Occipital lobe (tissue), 2 donors: ENCODE measurements around the gene MEIS3. TPM values are rescaled to one million over a fixed set of nuclear protein-coding genes. Genes with fewer than 3 reads are reported as not detected.

Experiments used
- DNase-seq: peaks from one replicate; lab custom pipeline; 2025; lab: John Stamatoyannopoulos, UW
- total RNA-seq: library from RNA; depleted of rRNA; stranded (reverse); fragments of >200 nt; gene quantifications from one replicate; pipeline ENCODE4 v1.2.3, GENCODE V29; 2014

The MEIS3 gene
- 74.6 TPM for total RNA-seq

- DNase-seq, result no peak
Measured at GRCh38 chr19:47419030-47419783, at the start of gene MEIS3. MEIS3 (minus strand) TSS chr19:47419527; CDS start chr19:47419081, 446 bp downstream.

DNA sequence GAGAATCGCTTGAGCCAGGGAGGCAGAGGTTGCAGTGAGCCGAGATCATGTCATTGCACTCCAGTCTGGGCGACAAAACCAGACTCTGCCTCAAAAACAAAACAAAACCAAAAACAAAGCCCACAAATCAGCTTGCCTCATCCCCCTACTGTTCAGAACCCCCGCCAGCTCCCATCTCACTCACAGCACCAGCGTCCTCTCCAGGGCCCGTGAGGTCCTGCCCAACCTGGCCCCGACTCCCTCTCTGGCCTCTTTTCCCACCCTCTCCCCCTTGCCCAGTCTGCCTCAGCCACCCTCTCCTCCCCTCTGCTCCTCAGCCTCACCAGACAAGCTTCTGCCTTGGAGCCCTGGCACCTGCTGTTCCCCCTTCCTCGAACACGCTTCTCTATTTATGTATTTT, 48.6 kb upstream of the MEIS3 start:
- DNase-seq, result no peak

DNA sequence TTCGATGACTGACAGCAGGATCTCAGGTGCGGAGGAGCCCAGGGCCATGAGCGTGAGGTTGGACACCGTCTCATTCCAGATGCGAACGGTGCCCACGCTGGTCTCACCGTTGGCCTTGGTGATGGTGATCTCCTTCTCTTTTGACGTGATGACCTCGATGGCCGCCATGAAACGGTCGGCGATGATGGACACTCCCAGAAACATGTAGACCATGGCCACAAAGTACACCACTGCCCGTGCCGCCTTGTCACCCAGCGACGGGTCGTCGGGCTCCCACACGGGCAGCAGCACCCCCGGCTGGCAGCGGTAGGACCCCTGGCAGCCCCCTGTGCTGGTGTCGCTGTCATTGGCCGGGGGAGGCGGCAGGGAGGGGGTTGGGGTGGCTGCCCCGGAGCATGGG, 46.6 kb upstream of the MEIS3 start:
- no peak for DNase-seq

DNA sequence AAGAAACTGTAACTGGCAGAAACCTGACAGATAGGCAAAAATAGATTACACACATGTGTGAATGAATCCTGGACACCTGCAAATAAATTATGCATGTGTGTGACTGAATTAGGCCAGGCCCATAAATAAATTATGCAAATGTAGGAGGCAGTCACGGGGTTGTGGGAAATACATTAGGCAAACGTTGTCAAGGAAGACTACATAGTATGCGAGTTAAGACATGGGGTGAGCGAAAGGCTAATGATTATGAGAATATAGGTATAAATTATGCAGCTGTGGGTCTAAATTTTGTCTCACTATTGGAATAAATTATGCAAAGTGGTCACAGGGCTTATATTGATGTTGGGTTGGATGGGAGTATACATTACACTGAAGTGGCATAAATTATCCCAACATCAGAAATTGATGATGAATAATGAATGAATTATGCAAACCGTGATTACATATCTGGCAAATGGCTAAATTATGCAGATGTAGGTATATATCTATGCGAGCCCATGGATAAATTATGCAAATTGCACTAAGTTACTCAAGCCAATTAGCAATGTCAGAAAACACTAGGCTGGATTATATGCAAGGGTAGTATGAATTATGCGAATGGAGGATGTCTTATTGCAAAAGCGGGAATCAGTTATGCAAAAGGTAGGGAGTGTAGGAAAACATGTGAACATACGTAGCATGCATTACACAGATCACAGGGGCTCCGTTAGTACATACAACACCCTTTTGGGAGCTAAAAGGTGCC, 45.5 kb upstream of the MEIS3 start:
- DNase-seq, result no peak

- no peak for DNase-seq
Measured at GRCh38 chr19:47461876-47462275, 42.5 kb upstream of the MEIS3 start.

- DNase-seq, result no peak
Measured at GRCh38 chr19:47459477-47459876, 40.1 kb upstream of the MEIS3 start.

GRCh38 chr19:47458672-47459071, 39.3 kb upstream of the MEIS3 start:
- DNase-seq, result no peak

DNA sequence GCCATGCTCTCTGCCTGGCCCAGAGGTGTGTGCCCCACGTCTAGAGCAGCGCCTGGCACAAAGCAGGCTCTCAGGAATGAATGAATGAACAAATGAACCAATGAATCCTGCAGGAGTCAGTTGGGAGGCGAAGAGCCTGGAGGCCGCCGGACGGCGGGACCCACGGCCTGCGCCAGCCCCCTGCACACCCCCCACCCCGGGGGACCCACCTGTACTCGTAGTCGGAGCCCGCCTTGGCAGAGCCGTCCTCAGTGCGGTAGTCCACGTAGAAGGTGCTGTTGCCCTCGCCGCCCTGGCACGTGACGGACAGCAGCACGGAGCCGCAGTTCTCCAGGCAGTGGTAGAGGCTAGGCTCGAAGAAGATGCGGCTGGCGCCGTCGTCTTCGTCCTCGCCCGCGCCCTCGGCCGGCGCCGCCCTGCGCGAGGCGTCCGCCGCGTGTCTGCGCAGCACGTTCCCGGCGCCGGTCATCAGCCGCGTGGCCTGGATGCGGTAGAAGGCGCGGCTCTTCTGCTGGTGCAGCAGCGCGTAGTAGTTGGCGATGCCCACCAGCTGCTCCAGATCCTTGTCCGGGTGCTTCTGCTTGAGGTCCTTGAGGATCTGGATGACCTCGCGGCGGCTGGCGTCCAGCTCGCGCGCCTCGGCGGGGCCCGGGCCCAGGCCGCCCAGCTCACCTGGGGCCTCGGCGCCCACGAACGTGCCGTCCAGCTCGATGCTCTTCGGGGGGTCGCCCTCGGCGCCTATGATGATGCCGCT, 37.6 kb upstream of the MEIS3 start:
- no peak for DNase-seq

DNA sequence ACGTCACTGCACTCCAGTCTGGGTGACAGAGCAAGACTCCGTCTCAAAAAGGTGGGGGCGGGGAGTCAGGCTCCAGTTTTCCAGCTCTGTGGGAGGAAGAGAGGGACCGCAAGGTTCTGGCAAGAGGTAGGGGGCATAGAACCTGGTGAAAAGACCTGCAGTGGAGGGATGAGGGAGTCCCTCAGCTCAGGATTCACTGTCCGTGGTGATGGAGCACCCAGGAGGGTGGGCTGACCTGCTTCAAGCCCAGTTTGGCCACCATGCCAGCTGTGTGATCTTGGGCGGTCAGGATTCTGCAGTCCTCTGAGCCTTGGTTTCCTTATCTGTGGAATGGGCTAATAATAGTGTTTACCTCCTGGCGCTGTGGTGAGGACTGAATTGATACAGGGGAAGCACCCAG, 31.2 kb upstream of the MEIS3 start:
- DNase-seq, result no peak

GRCh38 chr19:47448360-47448727, 29.0 kb upstream of the MEIS3 start:
- DNase-seq, result no peak

GRCh38 chr19:47447470-47448359, 28.4 kb upstream of the MEIS3 start:
- DNase-seq, result peak; percentile 52

DNA sequence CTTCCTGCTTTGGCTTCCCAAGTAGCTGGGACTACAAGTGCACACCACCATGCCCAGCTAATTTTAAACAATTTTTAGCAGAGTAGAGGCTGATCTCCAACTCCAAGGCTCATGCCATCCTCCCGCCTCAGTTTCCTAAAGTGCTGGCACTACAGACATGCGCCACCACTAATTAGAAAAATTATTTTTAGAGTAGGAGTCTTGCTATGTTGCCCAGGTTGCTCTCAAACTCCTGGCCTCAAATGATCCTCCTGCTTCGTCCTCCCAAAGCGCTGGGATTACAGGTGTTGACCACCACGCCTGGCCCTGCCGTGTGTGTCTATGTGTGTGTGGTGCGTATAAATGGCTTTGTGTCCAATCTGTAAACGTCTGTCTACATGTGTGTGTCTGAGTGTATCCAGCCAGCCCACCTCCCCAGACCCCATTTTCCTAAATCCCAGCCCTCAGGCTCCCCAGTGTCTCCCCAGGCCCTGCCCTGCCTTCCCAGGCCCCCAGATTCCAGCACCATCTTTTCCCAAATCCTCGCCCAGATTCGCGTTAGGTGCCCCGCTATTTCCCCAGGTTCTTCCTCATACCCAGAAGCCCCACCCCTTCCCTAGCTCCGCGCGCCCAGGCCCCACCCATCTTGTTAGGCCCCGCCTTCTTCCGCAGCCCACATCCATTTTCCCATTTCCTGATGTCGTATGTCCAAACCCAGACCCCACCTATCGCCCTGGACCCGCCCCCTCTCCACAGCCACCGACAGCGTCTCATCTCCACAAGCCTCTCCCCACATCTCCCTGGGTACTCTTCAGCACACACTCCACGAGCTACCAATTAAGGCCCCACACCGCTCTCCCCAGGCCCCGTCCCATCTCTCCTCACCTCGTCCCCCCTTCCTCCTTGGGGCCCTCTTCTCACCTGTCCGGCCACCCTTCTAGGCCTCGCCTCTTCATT, 27.5 kb upstream of the MEIS3 start:
- no peak for DNase-seq

DNA sequence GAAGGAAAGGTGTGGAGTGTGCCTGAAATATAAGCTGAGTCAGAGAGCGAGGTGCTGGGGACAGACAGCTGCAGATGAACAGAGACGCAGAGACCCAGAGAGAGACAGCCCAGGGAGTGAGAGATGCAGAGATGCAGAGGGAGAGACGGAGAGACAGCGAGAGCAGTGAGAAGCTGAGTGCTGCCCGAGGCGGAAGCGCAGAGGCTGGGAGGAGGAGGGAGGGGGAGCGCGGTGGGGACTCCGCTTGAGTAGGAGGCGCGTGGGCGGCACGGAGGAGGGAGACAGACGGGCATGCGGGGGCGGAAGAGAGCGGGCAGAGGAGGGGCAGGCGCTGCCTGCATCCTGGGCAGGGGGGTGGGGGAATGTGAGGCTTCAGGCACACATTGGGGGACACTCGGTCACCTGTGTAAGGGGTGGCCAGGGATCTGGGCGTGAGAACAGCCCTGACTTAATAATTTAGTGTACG, 26.6 kb upstream of the MEIS3 start:
- DNase-seq, result peak; percentile 46

DNA sequence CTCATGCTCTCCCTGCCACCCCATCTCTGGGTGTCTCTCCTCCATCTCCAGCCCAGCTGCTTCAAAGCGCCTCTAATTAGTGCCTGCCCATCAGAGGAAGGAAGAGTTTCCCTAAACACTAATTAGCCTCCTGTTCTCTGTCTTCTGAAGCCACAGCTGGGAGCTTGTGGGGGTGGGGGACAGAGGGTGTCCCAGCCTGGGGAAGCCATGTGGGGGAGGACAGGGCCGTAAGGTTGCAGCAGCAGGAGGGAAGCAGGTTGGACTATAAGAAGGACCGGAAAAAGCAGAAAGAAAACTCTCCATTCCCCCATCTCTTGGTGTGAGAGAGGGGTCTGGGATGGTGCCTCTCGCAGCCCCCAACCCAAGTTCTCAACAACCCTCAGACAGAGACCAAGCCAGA, 26.2 kb upstream of the MEIS3 start:
- DNase-seq, result no peak

- no peak for DNase-seq
Measured at GRCh38 chr19:47444388-47444821, 25.1 kb upstream of the MEIS3 start.

DNA sequence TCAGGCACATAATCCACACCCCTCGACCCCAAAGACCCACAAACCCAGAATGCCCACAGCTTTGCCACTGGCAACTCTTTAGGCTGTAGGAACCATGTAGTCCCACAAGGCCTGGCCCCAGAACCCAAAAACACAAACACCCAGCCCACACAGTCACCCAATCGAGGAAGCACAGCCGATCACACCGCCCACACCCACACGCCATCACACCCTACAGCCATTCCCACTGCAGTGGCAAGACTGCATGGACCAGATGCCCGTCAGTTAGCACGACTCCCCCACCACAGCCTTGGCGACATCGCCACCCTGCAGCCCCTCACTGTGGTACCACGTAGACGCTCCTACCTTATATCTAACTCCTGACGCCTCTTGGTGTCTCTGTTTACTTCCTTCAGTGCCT, 24.0 kb upstream of the MEIS3 start:
- DNase-seq, result peak; percentile 61

GRCh38 chr19:47438793-47439220, 19.5 kb upstream of the MEIS3 start:
- DNase-seq, result no peak

- no peak for DNase-seq
Measured at GRCh38 chr19:47437500-47437899, 18.2 kb upstream of the MEIS3 start.

GRCh38 chr19:47436712-47437401, 17.5 kb upstream of the MEIS3 start:
- peak; percentile 34 for DNase-seq
